Measurements from ENCODE around the gene TCEA2.
"Not testable (repeated sequence)": the region's sequence is repeated elsewhere in the genome, so short reads cannot be mapped to it uniquely, and the experiment has no call there.

The TCEA2 gene

GRCh38 chr20:64077876-64078551, 15.0 kb downstream of the TCEA2 start:
- DNase-seq (ENCODE audit: low read depth in 3 of 3) = no peak

GRCh38 chr20:64078934-64079272, 15.9 kb downstream of the TCEA2 start:
- no peak for DNase-seq (ENCODE audit: low read depth in 3 of 3)

- DNase-seq (ENCODE audit: low read depth in 3 of 3) = peak; percentile 24 to 74 (median 43)
Observed at GRCh38 chr20:64079273-64080012, 16.4 kb downstream of the TCEA2 start, which contains the start of gene RGS19. TSS of gene RGS19 (minus strand) at chr20:64079518. CDS start at chr20:64076886, 2,632 bp downstream.

GRCh38 chr20:64080013-64080812, 17.2 kb downstream of the TCEA2 start, which contains the start of gene OPRL1:
TSS of gene OPRL1 (plus strand) at chr20:64080082. CDS start at chr20:64092721, 12,639 bp downstream.
- no peak for DNase-seq (ENCODE audit: low read depth in 3 of 3)

- DNase-seq (ENCODE audit: low read depth in 3 of 3) = no peak
Observed at GRCh38 chr20:64080813-64081623, 18.0 kb downstream of the TCEA2 start.

GRCh38 chr20:64081624-64081964, 18.6 kb downstream of the TCEA2 start:
- no peak for DNase-seq (ENCODE audit: low read depth in 3 of 3)

GRCh38 chr20:64082126-64082731, 19.2 kb downstream of the TCEA2 start:
- no peak for DNase-seq (ENCODE audit: low read depth in 3 of 3)

GRCh38 chr20:64082820-64083377, 19.9 kb downstream of the TCEA2 start:
- no peak for DNase-seq (ENCODE audit: low read depth in 3 of 3)

GRCh38 chr20:64083378-64083803, 20.4 kb downstream of the TCEA2 start:
- DNase-seq (ENCODE audit: low read depth in 3 of 3) = peak; percentile 37 to 72 (median 48)

- no peak for DNase-seq (ENCODE audit: low read depth in 3 of 3)
Observed at GRCh38 chr20:64083804-64084684, 21.0 kb downstream of the TCEA2 start, which contains the start of gene LKAAEAR1. TSS of gene LKAAEAR1 (minus strand) at chr20:64084398. CDS start at chr20:64084219, 179 bp downstream.

GRCh38 chr20:64084685-64085152, 21.7 kb downstream of the TCEA2 start:
- DNase-seq (ENCODE audit: low read depth in 3 of 3) = no peak

- no peak for DNase-seq (ENCODE audit: low read depth in 3 of 3)
Observed at GRCh38 chr20:64086801-64087200, 23.8 kb downstream of the TCEA2 start.

- DNase-seq (ENCODE audit: low read depth in 3 of 3) = not testable (repeated sequence)
Observed at GRCh38 chr20:64087226-64087825, 24.3 kb downstream of the TCEA2 start.

- not testable (repeated sequence) for DNase-seq (ENCODE audit: low read depth in 3 of 3)
Observed at GRCh38 chr20:64088586-64088985, 25.6 kb downstream of the TCEA2 start.

GRCh38 chr20:64090165-64090564, 27.2 kb downstream of the TCEA2 start:
- no peak for DNase-seq (ENCODE audit: low read depth in 3 of 3)

- DNase-seq (ENCODE audit: low read depth in 3 of 3) = no peak
Observed at GRCh38 chr20:64091340-64091739, 28.3 kb downstream of the TCEA2 start.

GRCh38 chr20:64091770-64092169, 28.8 kb downstream of the TCEA2 start:
- DNase-seq (ENCODE audit: low read depth in 3 of 3) = no peak

GRCh38 chr20:64092258-64093012, 29.4 kb downstream of the TCEA2 start:
- no peak for DNase-seq (ENCODE audit: low read depth in 3 of 3)

Measured in stimulated activated CD4-positive, alpha-beta T cell treated with anti-CD3 and anti-CD28 coated beads, TNF-alpha, amount 100 ng/mL, for 24 hours (primary cell).